Skeletal muscle tissue (tissue), 4 donors: ENCODE data around the gene CAPZB. TPM values are rescaled to one million over a fixed set of nuclear protein-coding genes. Genes with fewer than 3 reads are reported as not detected.

Source experiments
- H3K27ac ChIP-seq: one replicate; pipeline ENCODE4 v1.7.0; 2013; ENCODE audit warnings: mild to moderate bottlenecking, low read depth, low read length, inconsistent platforms
- H3K27me3 ChIP-seq, 3 donors: one replicate each; pipeline ENCODE4 v1.7.0; 2013; ENCODE audit warnings: low read length in 3 of 3; ENCODE audit not compliant: control insufficient read depth in 3 of 3, insufficient read depth in 3 of 3
- H3K36me3 ChIP-seq, 3 donors: one replicate each; pipeline ENCODE4 v1.7.0; 2013; ENCODE audit warnings: low read length in 3 of 3; ENCODE audit not compliant: control insufficient read depth in 3 of 3, insufficient read depth in 3 of 3
- H3K4me1 ChIP-seq, 3 donors: one replicate each; pipeline ENCODE4 v1.7.0; 2013; ENCODE audit warnings: low read length in 3 of 3, mild to moderate bottlenecking in 3 of 3; ENCODE audit not compliant: control insufficient read depth in 3 of 3, insufficient read depth in 3 of 3
- H3K4me3 ChIP-seq, 3 donors: one replicate each; pipeline ENCODE4 v1.7.0; 2013; ENCODE audit warnings: low read length in 3 of 3
- H3K9ac ChIP-seq, 3 donors: one replicate each; pipeline ENCODE4 v1.7.0; 2013; ENCODE audit warnings: low read length in 3 of 3, mild to moderate bottlenecking in 3 of 3, moderate library complexity in 2 of 3, low read depth in 1 of 3
- H3K9me3 ChIP-seq, 3 donors: one replicate each; pipeline ENCODE4 v1.7.0; 2013; ENCODE audit warnings: low read length in 3 of 3; ENCODE audit not compliant: control insufficient read depth in 3 of 3
- total RNA-seq: library from RNA; depleted of rRNA; stranded (reverse); fragments of >200 nt; gene quantifications from one replicate; pipeline ENCODE4 v1.2.3, GENCODE V29; 2014
- donor health status: Osteomylitis.

The CAPZB gene
- total RNA-seq, 1 donor from 2014 or later: 67.3 TPM

GRCh38 chr1:19442154-19443096 is 42.9 kb downstream of the CAPZB start:
- H3K36me3 ChIP-seq: no peaks in the 10 kb centered on the region
- no peaks in the 10 kb centered on the region for H3K9me3 ChIP-seq
- peak overlapping the region in 2 of 3 donors; percentile 16 to 35 for H3K9ac ChIP-seq
- H3K27me3 ChIP-seq: no peaks in the 10 kb centered on the region
- H3K4me1 ChIP-seq: peaks cover 64 to 70% (median 69%) of the 10 kb centered on the region in 3 donors
- H3K27ac ChIP-seq: peak overlapping the region; percentile 54
- no peak overlapping the region for H3K4me3 ChIP-seq

GRCh38 chr1:19441048-19441780 is 44.1 kb downstream of the CAPZB start:
- H3K4me3 ChIP-seq: no peak overlapping the region
- no peak overlapping the region for H3K27ac ChIP-seq
- peaks cover 0 to 3% (median 0%) of the 10 kb centered on the region in 3 donors for H3K36me3 ChIP-seq
- no peak overlapping the region for H3K9ac ChIP-seq
- no peaks in the 10 kb centered on the region for H3K27me3 ChIP-seq
- peaks cover 70 to 78% (median 73%) of the 10 kb centered on the region in 3 donors for H3K4me1 ChIP-seq
- H3K9me3 ChIP-seq: no peaks in the 10 kb centered on the region

- Histone ChIP-seq H3K9ac (peak overlapping the region in 1 of 3 donors; percentile 64), H3K4me1 (peaks cover 73 to 84% (median 80%) of the 10 kb centered on the region in 3 donors), H3K27me3 (no peaks in the 10 kb centered on the region), H3K27ac (peak overlapping the region; percentile 88), H3K9me3 (no peaks in the 10 kb centered on the region), H3K4me3 (peak overlapping the region in 2 of 3 donors; percentile 9 to 41), H3K36me3 (peaks cover 0 to 3% (median 0%) of the 10 kb centered on the region in 3 donors)
These were observed 45.7 kb downstream of the CAPZB start for GRCh38 chr1:19439464-19440171.

- no peaks in the 10 kb centered on the region for H3K9me3 ChIP-seq
- no peak overlapping the region for H3K4me3 ChIP-seq
- H3K4me1 ChIP-seq: peaks cover 83 to 89% (median 89%) of the 10 kb centered on the region in 3 donors
- peak overlapping the region; percentile 88 for H3K27ac ChIP-seq
- peak overlapping the region in 2 of 3 donors; percentile 12 to 64 for H3K9ac ChIP-seq
- H3K36me3 ChIP-seq: peaks cover 0 to 3% (median 0%) of the 10 kb centered on the region in 3 donors
- H3K27me3 ChIP-seq: no peaks in the 10 kb centered on the region
These were observed 46.7 kb downstream of the CAPZB start for GRCh38 chr1:19438516-19439195.

GRCh38 chr1:19437891-19438294 is 47.4 kb downstream of the CAPZB start:
- peaks cover 0 to 3% (median 0%) of the 10 kb centered on the region in 3 donors for H3K36me3 ChIP-seq
- peak overlapping the region in 2 of 3 donors; percentile 17 to 31 for H3K4me3 ChIP-seq
- H3K9ac ChIP-seq: peak overlapping the region in 2 of 3 donors; percentile 12 to 64
- no peaks in the 10 kb centered on the region for H3K27me3 ChIP-seq
- peak overlapping the region; percentile 88 for H3K27ac ChIP-seq
- no peaks in the 10 kb centered on the region for H3K9me3 ChIP-seq
- peaks cover 90 to 94% (median 93%) of the 10 kb centered on the region in 3 donors for H3K4me1 ChIP-seq

GRCh38 chr1:19436716-19437476 is 48.4 kb downstream of the CAPZB start:
- Histone ChIP-seq H3K36me3 (peaks cover 0 to 3% (median 0%) of the 10 kb centered on the region in 3 donors), H3K4me3 (no peak overlapping the region), H3K27ac (peak overlapping the region; percentile 88), H3K27me3 (no peaks in the 10 kb centered on the region), H3K9ac (peak overlapping the region in 2 of 3 donors; percentile 48 to 64), H3K4me1 (peaks cover 87 to 90% (median 89%) of the 10 kb centered on the region in 3 donors), H3K9me3 (no peaks in the 10 kb centered on the region)

- H3K9me3 ChIP-seq: no peaks in the 10 kb centered on the region
- no peak overlapping the region for H3K4me3 ChIP-seq
- H3K4me1 ChIP-seq: peaks cover 82 to 87% (median 85%) of the 10 kb centered on the region in 3 donors
- peaks cover 0 to 3% (median 0%) of the 10 kb centered on the region in 3 donors for H3K36me3 ChIP-seq
- peak overlapping the region; percentile 88 for H3K27ac ChIP-seq
- H3K27me3 ChIP-seq: no peaks in the 10 kb centered on the region
- H3K9ac ChIP-seq: peak overlapping the region in 1 of 3 donors; percentile 60
These were observed 49.4 kb downstream of the CAPZB start for GRCh38 chr1:19435851-19436455.

GRCh38 chr1:19435181-19435580 is 50.2 kb downstream of the CAPZB start:
- Histone ChIP-seq H3K4me3 (no peak overlapping the region), H3K9me3 (no peaks in the 10 kb centered on the region), H3K36me3 (peaks cover 0 to 3% (median 0%) of the 10 kb centered on the region in 3 donors), H3K9ac (peak overlapping the region in 1 of 3 donors; percentile 60), H3K27me3 (no peaks in the 10 kb centered on the region), H3K27ac (peak overlapping the region; percentile 88), H3K4me1 (peaks cover 84 to 88% (median 86%) of the 10 kb centered on the region in 3 donors)
